SK-N-MC (cell line): ENCODE measurements around the gene LRIG2.
"Not testable (repeated sequence)": the region's sequence is repeated elsewhere in the genome, so short reads cannot be mapped to it uniquely, and the experiment has no call there.

ENCODE experiments used
- DNase-seq: peaks from one replicate; pipeline ENCODE4 v3.0.0-alpha.2; 2011; ENCODE audit warnings: low read depth, low spot score
- H3K27ac ChIP-seq: fragments of 200-600 bp; sonication (generic); 2 replicates; pipeline ENCODE4 v1.5.1; 2016; ENCODE audit warnings: mixed run types
- H3K36me3 ChIP-seq: fragments of 200-600 bp; sonication (generic); 2 replicates; pipeline ENCODE4 v1.6.1; 2017; ENCODE audit warnings: antibody characterized with exemption, low read length, mixed read lengths; ENCODE audit not compliant: insufficient read depth
- H3K4me3 ChIP-seq: fragments of 200-600 bp; sonication (generic); 2 replicates; pipeline ENCODE4 v1.5.1; 2016
- H3K9ac ChIP-seq: fragments of 200-600 bp; sonication (generic); 2 replicates; pipeline ENCODE4 v1.8.0; 2017; ENCODE audit warnings: mixed run types, mixed read lengths; ENCODE audit not compliant: insufficient read length
- H3K9me3 ChIP-seq: fragments of 200-600 bp; sonication (generic); 2 replicates; pipeline ENCODE4 v1.6.1; 2017; ENCODE audit warnings: low read depth, mild to moderate bottlenecking, antibody characterized with exemption, low read length, moderate library complexity, mixed read lengths
- EZH2 ChIP-seq: fragments of 200-600 bp; sonication (generic); IDR thresholded peaks from one replicate; pipeline ENCODE4 v1.6.1; 2017; ENCODE audit warnings: antibody characterized with exemption
- FOXP2 ChIP-seq: optimal IDR thresholded peaks from 2 replicates; pipeline ENCODE3; 2011; ENCODE audit warnings: mild to moderate bottlenecking, moderate library complexity; ENCODE audit not compliant: insufficient read depth; ENCODE audit errors: extremely low read length, control extremely low read depth
- POLR2AphosphoS5 ChIP-seq: IDR thresholded peaks from 2 replicates; pipeline ENCODE4 v1.6.1; 2012; ENCODE audit warnings: mild to moderate bottlenecking, low read depth, low read length, borderline replicate concordance

Gene LRIG2

DNA sequence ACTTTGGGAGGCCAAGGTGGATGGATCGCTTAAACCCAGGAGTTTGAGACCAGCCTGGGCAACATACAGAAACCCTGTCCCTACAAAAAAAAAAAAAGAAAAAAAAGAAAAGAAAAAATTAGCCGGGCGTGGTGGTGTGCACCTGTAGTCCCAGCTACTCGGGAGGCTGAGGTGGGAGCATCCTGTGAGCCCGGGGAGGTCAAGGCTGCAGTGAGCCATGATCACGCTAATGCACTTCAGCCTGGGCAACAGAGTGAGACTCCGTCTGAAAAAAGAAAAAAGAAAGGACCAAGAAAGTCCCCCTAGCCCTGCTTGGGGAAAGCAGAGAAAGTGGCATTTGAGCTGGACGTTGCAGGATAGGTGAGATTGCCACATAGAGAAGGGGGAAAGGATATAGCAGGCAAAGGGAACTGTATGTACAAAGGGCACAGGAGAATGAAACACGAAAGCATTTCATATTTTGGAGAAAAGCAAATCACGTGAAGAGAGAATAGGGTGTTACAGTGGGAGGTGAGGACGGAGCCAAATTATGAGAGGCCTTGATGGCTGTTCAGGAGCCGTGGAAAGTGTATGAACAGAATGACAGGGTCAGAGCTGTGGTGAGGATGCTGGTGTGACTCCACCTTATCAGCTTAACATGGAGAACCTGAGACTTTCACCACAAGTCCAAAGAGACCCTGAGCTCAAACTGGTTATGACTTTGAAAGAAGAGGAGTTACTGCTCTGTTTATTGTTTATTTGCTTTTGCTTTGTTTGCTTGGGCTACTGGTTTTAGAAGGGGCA, 19.5 kb upstream of the LRIG2 start:
- no peaks in the 10 kb centered on the region for H3K9me3 ChIP-seq
- H3K4me3 ChIP-seq = no peak overlapping the region
- no peak for DNase-seq
- TF ChIP-seq POLR2AphosphoS5 = no peak
- no peak for TF ChIP-seq FOXP2
- no peak for TF ChIP-seq EZH2
- H3K9ac ChIP-seq = no peak overlapping the region
- no peak overlapping the region for H3K27ac ChIP-seq
- H3K36me3 ChIP-seq = no peaks in the 10 kb centered on the region

- TF ChIP-seq EZH2 (no peak), POLR2AphosphoS5 (no peak), FOXP2 (no peak)
- Histone ChIP-seq H3K36me3 (no peaks in the 10 kb centered on the region), H3K9ac (no peak overlapping the region), H3K4me3 (no peak overlapping the region), H3K27ac (no peak overlapping the region), H3K9me3 (no peaks in the 10 kb centered on the region)
- no peak for DNase-seq
These were observed 17.4 kb upstream of the LRIG2 start for GRCh38 chr1:113055570-113055969.

- DNase-seq = no peak
- Histone ChIP-seq H3K36me3 (no peaks in the 10 kb centered on the region), H3K9me3 (no peaks in the 10 kb centered on the region), H3K4me3 (no peak overlapping the region), H3K27ac (no peak overlapping the region), H3K9ac (no peak overlapping the region)
- no peak for TF ChIP-seq FOXP2
- no peak for TF ChIP-seq EZH2
- no peak for TF ChIP-seq POLR2AphosphoS5
These were observed 16.0 kb upstream of the LRIG2 start for GRCh38 chr1:113057006-113057405.

GRCh38 chr1:113058941-113059706, 13.9 kb upstream of the LRIG2 start:
- no peak for DNase-seq

GRCh38 chr1:113063456-113063855, 9.5 kb upstream of the LRIG2 start:
- not testable (repeated sequence) for H3K4me3 ChIP-seq, H3K27ac ChIP-seq, H3K9ac ChIP-seq, H3K9me3 ChIP-seq, H3K36me3 ChIP-seq, DNase-seq

More at GRCh38 chr1:113058941-113059706, 13.9 kb upstream of the LRIG2 start:
- Histone ChIP-seq H3K27ac (no peak overlapping the region), H3K36me3 (no peaks in the 10 kb centered on the region), H3K9ac (no peak overlapping the region), H3K9me3 (no peaks in the 10 kb centered on the region), H3K4me3 (no peak overlapping the region)
- TF ChIP-seq EZH2 = no peak
- TF ChIP-seq POLR2AphosphoS5 = no peak
- no peak for TF ChIP-seq FOXP2

DNA sequence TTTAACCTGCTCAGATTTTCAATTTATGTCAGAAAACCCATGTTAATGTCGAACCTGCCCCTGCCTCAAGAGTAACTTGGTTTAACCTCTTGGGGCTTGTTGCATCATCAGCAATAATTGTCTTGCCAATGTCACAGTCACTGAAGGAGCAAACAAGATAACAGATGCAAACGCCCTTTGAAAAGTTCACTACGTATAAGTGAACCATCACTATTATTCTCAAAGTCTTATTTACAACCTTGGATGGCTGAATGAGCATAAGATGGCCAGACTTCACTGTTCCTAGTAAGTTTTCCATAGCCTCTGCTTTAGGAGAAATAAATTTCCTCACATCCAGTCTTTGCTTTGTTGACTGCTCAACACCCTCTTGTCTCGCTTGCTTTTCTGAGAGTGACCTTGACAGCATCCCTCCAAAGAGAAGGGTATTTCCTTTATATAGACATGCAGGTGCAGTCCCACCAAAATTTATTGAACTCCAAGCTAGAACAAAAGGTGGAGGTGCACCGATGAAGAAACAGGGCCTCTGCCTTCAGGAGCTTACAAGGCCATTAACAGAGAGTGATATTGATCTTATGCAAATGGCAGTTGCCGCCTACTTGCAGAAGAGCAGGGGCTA, 749 bp upstream of the LRIG2 start:
- Histone ChIP-seq H3K9me3 (no peaks in the 10 kb centered on the region), H3K36me3 (peaks cover 8% of the 10 kb centered on the region; the same call in 1 of the 2 replicates), H3K9ac (peak overlapping the region; percentile 77), H3K27ac (no peak overlapping the region), H3K4me3 (peak overlapping the region; percentile 100)
- TF ChIP-seq POLR2AphosphoS5 (no peak), EZH2 (no peak), FOXP2 (no peak)
- no peak for DNase-seq

DNA sequence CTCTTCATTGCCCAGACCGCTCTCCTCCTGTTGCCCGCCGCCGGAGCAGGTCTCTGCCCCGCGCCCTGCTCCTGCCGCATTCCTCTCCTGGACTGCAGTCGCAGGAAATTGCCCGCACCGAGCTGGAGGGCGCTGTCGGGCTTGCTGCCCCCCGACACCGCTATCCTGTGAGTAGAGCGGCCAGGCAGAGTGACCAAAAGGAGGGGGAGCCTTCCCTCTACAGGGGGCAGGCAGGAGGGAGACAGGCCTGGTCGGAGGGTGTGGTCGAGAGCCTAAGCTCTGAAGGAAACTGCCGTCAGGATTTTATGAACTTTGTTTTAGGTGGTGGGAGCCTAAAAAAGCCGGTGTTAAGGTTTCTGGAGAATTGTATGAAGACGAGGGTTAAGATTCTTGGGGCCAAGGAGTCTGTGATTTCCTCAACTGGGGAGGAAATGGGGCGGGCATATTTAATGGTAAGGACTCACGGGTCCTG, 517 bp downstream of the LRIG2 start:
- Histone ChIP-seq H3K36me3 (peaks cover 16% of the 10 kb centered on the region; the same call in 1 of the 2 replicates), H3K9ac (peak overlapping the region; percentile 97), H3K9me3 (no peaks in the 10 kb centered on the region), H3K27ac (peak overlapping the region; percentile 71; the same call in 1 of the 2 replicates), H3K4me3 (peak overlapping the region; percentile 100)
- TF ChIP-seq FOXP2 (no peak), EZH2 (no peak), POLR2AphosphoS5 (no peak)
- no peak for DNase-seq

DNA sequence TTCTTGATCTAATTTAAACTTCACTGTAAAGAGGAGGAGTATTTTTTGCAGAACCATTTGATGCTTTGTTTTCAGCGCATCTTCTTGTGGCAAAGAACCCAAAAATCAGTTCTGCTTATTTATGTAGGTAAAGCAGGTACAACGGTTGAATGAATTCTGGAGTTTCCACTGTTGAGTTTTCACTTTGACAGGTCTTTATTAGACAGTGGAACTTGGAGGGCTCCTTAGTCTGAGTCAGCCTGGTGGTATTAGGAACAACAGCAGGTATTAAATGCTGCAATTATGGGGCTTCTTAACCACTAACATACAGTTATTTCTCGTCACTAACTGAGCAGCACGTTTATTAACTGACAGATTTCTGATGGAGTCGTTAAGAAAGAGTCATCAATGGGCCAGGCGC, 1.2 kb downstream of the LRIG2 start:
- H3K9me3 ChIP-seq = no peaks in the 10 kb centered on the region
- H3K4me3 ChIP-seq = peak overlapping the region; percentile 100
- H3K36me3 ChIP-seq = peaks cover 22% of the 10 kb centered on the region; the same call in 1 of the 2 replicates
- no peak overlapping the region for H3K27ac ChIP-seq
- TF ChIP-seq POLR2AphosphoS5 (no peak), FOXP2 (no peak), EZH2 (no peak)
- no peak for DNase-seq
- peak overlapping the region; percentile 97 for H3K9ac ChIP-seq

- H3K9me3 ChIP-seq, H3K9ac ChIP-seq, DNase-seq, H3K4me3 ChIP-seq, H3K27ac ChIP-seq: not testable (repeated sequence)
- H3K36me3 ChIP-seq = peaks cover 35% of the 10 kb centered on the region
These were observed 5.0 kb downstream of the LRIG2 start for GRCh38 chr1:113077978-113078377.
